Measurements from ENCODE around the gene KCNJ6.
"Not testable (repeated sequence)": the region's sequence is repeated elsewhere in the genome, so short reads cannot be mapped to it uniquely, and the experiment has no call there.

KCNJ6 gene

GRCh38 chr21:37618081-37618480 lies 298.2 kb downstream of the KCNJ6 start:
- DNase-seq (ENCODE audit: low read depth in 4 of 4, low spot score in 1 of 4): no peak

- no peak for DNase-seq (ENCODE audit: low read depth in 4 of 4, low spot score in 1 of 4)
These were observed 300.3 kb downstream of the KCNJ6 start for GRCh38 chr21:37615962-37616361.

DNA sequence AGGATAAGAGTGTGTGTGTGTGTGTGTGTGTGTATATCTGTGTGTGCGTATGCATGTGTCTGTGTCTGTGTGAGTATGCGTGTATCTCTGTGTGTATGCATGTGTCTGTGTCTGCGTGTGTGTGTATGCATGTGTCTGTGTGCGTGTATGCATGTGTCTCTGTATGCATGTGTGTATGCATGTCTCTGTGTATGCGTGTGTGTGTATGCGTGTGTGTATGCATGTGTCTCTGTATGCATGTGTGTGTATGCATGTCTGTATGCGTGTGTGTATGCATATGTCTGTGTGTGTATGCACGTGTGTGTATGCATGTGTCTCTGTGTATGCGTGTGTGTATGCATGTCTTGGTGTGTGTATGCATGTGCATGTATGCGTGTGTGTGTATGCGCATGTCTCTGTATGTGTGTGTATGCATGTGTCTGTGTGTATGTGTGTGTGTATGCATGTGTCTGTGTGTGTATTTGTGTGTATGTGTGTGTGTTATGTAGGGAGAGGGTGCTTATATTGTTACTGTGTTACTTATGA lies 301.8 kb downstream of the KCNJ6 start:
- DNase-seq (ENCODE audit: low read depth in 4 of 4, low spot score in 1 of 4): no peak

- DNase-seq (ENCODE audit: low read depth in 4 of 4, low spot score in 1 of 4): no peak
These were observed 309.2 kb downstream of the KCNJ6 start for GRCh38 chr21:37607081-37607480.

- DNase-seq (ENCODE audit: low read depth in 4 of 4, low spot score in 1 of 4): no peak
These were observed 309.7 kb downstream of the KCNJ6 start for GRCh38 chr21:37606549-37606948.

DNA sequence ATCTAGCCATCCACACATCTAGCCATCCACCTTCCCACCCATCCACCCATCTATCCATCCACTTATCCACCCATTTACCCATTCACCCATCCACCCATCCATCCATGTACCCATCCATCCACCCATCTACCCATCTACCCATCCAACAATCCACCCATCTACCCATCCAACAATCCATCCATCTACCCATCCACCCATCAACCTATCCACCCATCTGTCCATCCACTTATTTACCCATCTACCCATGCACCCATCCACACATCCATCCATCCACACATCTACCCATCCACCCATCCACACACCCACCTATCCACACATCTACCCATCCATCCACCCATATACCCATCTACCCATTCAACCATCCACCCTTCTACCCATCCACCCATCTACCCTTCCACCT lies 311.3 kb downstream of the KCNJ6 start:
- no peak for DNase-seq (ENCODE audit: low read depth in 4 of 4, low spot score in 1 of 4)

DNA sequence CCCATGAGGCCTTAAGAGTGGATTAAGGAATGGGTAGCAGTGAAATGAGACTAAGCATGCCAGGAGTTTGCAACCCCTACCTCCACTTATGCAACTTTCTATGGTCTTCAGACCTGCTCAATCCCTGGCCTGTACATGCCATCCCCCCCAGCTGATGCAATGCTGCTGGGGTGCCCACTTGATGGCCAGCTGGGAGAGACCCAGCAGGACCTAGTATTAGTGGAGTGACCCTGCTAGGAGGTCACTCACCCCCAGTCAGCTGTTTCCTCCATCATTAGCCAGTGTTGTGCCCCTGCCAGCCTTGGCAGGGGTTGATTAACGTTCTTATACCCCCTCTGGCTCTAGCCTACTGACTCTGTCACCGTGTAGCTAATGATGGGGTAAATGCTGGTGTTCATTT lies 313.1 kb downstream of the KCNJ6 start:
- no peak for DNase-seq (ENCODE audit: low read depth in 4 of 4, low spot score in 1 of 4)

GRCh38 chr21:37601915-37602314 lies 314.3 kb downstream of the KCNJ6 start:
- no peak for DNase-seq (ENCODE audit: low read depth in 4 of 4, low spot score in 1 of 4)

DNA sequence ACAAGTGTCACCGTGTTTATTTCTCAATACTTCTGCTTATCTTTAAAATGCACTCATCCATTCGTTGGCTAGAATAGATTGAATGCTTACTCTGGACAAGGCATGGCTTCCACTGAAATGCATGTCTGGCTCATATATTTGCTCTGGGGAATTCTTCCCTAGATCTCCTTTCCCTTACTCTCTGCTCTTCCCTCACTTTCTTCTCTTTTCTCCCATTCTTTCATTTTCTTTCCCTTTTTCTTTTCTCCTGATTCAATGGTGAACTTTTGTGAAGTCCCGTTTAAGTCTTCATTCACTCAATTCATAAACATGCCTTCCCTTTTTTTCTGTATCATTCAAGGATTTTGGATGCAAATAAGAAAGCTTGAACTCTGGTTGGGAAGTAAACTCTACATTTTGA lies 315.2 kb downstream of the KCNJ6 start:
- DNase-seq (ENCODE audit: low read depth in 4 of 4, low spot score in 1 of 4): no peak

DNA sequence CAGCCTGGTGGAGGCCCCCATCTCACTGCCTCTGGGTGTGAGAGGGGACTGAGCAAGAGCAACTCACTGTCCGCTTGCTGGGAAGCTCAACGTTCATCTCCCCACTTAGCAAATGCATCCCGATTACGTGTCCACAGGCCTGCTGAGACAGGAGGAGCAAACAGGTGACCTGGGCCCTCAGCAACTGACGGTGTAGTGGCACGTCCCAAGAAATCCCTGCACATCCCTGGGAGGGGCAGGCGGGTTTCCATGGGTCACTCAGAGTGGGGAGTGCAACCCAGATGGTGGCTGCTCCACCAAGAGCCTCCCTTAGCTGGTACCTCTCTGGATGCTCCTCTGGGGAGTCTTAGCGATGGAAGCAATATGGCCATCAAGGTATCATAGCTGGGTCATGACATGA lies 320.3 kb downstream of the KCNJ6 start:
- no peak for DNase-seq (ENCODE audit: low read depth in 4 of 4, low spot score in 1 of 4)

GRCh38 chr21:37594472-37594951 lies 321.7 kb downstream of the KCNJ6 start:
- DNase-seq (ENCODE audit: low read depth in 4 of 4, low spot score in 1 of 4): no peak

GRCh38 chr21:37593740-37594471 lies 322.4 kb downstream of the KCNJ6 start:
- no peak for DNase-seq (ENCODE audit: low read depth in 4 of 4, low spot score in 1 of 4)

- no peak for DNase-seq (ENCODE audit: low read depth in 4 of 4, low spot score in 1 of 4)
These were observed 323.2 kb downstream of the KCNJ6 start for GRCh38 chr21:37593015-37593414.

- no peak for DNase-seq (ENCODE audit: low read depth in 4 of 4, low spot score in 1 of 4)
These were observed 323.8 kb downstream of the KCNJ6 start for GRCh38 chr21:37592496-37592895.

GRCh38 chr21:37591994-37592393 lies 324.3 kb downstream of the KCNJ6 start:
- DNase-seq (ENCODE audit: low read depth in 4 of 4, low spot score in 1 of 4): not testable (repeated sequence)

DNA sequence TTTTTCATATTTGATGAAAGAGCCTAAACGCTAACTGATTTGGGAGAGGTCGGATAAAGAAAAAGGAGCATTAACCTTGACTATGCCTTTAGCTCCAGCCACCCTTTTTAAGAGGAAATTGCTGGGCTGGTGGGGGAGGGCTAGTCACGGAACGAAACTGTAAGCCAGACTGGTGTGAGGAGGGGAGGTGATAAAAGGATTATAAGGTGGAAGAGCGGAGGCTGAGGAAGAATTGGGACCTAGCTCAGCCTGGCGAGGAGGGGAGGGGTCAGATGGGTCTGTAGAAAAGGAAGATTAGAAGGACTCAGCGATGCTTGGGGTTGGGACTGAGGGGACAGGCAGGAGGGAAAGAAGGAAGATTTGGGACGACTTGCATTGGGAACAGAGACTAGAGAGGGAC lies 325.4 kb downstream of the KCNJ6 start:
- not testable (repeated sequence) for DNase-seq (ENCODE audit: low read depth in 4 of 4, low spot score in 1 of 4)

- not testable (repeated sequence) for DNase-seq (ENCODE audit: low read depth in 4 of 4, low spot score in 1 of 4)
These were observed 327.6 kb downstream of the KCNJ6 start for GRCh38 chr21:37588644-37589043.

GRCh38 chr21:37587635-37588177 lies 328.6 kb downstream of the KCNJ6 start:
- no peak for DNase-seq (ENCODE audit: low read depth in 4 of 4, low spot score in 1 of 4)

DNA sequence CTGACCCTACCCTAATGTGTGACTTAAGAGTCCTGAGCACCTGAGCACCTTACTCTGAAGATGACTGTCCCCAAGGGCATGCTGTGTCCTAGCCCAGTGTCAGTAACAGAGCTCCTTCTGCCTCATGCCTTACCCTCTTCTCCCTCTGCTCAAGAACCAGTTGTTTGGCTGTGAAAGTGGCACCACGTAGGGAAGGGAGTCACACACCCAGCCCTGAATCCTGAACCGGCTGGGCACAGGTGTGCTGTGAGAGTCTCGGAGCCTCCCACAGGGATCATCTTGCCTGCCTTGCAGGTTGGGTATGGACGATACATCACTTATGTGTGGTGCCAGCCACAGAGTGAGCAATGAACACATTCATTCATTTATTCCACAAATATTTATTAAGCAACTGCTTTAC lies 329.1 kb downstream of the KCNJ6 start:
- no peak for DNase-seq (ENCODE audit: low read depth in 4 of 4, low spot score in 1 of 4)

- no peak for DNase-seq (ENCODE audit: low read depth in 4 of 4, low spot score in 1 of 4)
These were observed 333.7 kb downstream of the KCNJ6 start for GRCh38 chr21:37582590-37582989.

DNA sequence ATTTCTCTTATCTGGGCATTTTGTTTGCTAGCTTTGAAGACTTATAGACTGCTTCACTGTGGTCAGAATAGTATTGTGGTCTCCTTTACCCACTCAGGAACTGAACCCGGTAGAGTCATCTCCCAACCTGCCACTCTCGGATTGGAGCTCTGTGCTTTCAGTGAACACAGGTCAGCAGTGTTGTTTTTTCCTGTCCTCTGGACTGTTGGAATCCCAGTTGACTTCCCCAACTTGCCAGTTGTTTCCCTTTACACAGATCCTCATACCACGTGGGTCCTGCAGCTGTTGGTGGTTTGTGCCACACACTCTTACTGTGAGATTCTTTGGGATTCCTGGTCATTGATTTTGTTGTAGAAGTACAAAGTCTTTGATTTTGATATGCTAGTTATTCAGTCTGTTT lies 335.6 kb downstream of the KCNJ6 start:
- DNase-seq (ENCODE audit: low read depth in 4 of 4, low spot score in 1 of 4): no peak

DNA sequence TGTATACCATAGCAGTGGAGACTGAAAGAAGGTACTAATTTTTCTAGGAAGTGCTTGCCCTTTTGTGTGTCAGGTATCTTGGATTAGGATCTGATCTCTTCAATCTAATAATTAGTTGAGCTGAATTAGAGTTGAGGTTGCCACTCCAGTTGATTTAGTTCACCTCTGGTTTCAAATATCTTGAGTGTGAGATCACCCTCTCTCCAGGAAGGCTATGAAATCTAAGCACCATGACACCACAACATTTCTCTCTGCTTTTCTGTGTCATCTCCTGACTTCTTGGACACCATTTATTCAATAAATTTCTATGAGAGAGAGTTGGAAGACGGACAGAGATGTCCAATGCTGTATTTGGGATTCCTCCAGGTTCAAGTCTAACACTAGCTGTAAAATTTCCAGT lies 336.9 kb downstream of the KCNJ6 start:
- DNase-seq (ENCODE audit: low read depth in 4 of 4, low spot score in 1 of 4): no peak
